ENCODE results near the gene COMMD2. TPM values are rescaled to one million over a fixed set of nuclear protein-coding genes. Genes with fewer than 3 reads are reported as not detected.

COMMD2 gene
- total and polyA plus RNA-seq, 2 donors, result 18.0 to 25.5 TPM

DNA sequence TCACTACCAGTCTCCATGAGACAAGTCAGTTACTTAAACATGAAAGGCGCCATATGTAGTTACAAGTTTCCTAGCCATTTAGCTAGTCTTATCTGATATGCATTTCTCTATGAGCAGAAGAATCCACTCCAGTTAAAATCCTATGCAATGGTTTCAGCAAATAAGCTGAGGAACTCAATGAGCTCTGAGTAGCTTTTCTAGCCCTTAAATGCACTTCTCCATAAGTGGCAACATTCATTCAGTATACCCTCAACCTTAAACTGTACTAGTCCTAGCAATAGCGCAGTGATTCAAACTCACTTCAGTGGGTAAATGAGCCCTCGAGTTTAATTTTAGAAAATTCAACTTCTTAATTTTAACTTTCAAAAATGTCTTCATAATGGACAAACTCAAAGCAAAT is 7.7 kb downstream of the COMMD2 start:
- Histone ChIP-seq H3K36me3 (ENCODE audit: control insufficient read depth in 2 of 2, insufficient read depth in 2 of 2, low read length in 1 of 2) (peaks cover 4 to 36% of the 10 kb centered on the region in 2 donors), H3K9me3 (ENCODE audit: control insufficient read depth in 2 of 2, insufficient read depth in 1 of 2, low read length in 1 of 2) (no peaks in the 10 kb centered on the region), H3K27ac (ENCODE audit: low read depth in 1 of 2, low read length in 1 of 2) (no peak overlapping the region), H3K4me1 (ENCODE audit: control insufficient read depth in 2 of 2, insufficient read depth in 2 of 2, low read length in 2 of 2) (no peaks in the 10 kb centered on the region), H3K4me3 (ENCODE audit: low read length in 2 of 2) (no peak overlapping the region), H3K27me3 (ENCODE audit: control insufficient read depth in 2 of 2, insufficient read depth in 1 of 2, low read length in 1 of 2) (no peaks in the 10 kb centered on the region)
- 99% methylated on average over 3 of the region's 3 CpGs for WGBS
- DNase-seq (ENCODE audit: low read depth in 6 of 9, low spot score in 9 of 9), result no peak

DNA sequence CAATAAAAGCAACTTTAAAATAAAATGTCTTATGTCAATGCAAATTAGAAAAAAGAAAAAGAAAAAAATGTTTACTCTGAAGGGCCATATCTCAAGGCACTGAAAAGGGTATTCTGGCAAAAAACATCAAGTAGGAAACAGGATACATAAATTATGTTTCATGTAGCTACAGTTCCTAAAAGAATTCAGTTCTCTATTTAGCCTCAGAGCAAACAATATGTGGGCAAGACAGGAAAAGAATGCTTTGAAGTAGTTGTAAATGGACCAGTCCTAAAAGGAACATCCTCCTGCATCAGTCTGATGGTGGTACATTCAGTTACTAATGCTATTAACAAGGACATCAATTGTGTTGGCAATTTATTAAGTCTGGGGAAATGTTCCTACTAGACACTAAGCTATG is 8.1 kb downstream of the COMMD2 start:
- DNase-seq (ENCODE audit: low read depth in 6 of 9, low spot score in 9 of 9), result no peak
- Histone ChIP-seq H3K27ac (ENCODE audit: low read depth in 1 of 2, low read length in 1 of 2) (no peak overlapping the region), H3K4me3 (ENCODE audit: low read length in 2 of 2) (no peak overlapping the region), H3K4me1 (ENCODE audit: control insufficient read depth in 2 of 2, insufficient read depth in 2 of 2, low read length in 2 of 2) (no peaks in the 10 kb centered on the region), H3K9me3 (ENCODE audit: control insufficient read depth in 2 of 2, insufficient read depth in 1 of 2, low read length in 1 of 2) (no peaks in the 10 kb centered on the region), H3K36me3 (ENCODE audit: control insufficient read depth in 2 of 2, insufficient read depth in 2 of 2, low read length in 1 of 2) (peaks cover 4 to 37% of the 10 kb centered on the region in 2 donors), H3K27me3 (ENCODE audit: control insufficient read depth in 2 of 2, insufficient read depth in 1 of 2, low read length in 1 of 2) (no peaks in the 10 kb centered on the region)

DNA sequence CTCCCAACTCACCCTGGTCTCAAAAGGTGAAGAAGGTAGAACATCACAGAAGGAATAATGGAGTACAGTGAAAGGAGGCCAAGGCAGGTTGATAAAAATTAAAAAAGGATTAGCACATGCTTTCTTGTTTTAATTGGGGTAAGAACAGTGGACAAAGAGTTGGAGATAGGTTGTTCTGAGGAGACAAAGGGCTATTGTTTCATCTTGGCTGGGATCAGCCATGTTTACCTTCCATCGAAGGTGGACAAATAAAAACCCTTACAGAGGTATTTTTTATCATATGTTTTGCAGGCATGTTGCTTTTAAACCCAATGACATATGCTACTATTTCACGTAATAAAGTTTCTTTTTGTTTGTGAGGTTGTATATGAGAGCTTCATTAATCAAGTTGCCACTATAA is 12.9 kb downstream of the COMMD2 start:
- Histone ChIP-seq H3K9me3 (ENCODE audit: control insufficient read depth in 2 of 2, insufficient read depth in 1 of 2, low read length in 1 of 2) (no peaks in the 10 kb centered on the region), H3K36me3 (ENCODE audit: control insufficient read depth in 2 of 2, insufficient read depth in 2 of 2, low read length in 1 of 2) (peaks cover 0 to 15% of the 10 kb centered on the region in 2 donors), H3K27ac (ENCODE audit: low read depth in 1 of 2, low read length in 1 of 2) (no peak overlapping the region), H3K27me3 (ENCODE audit: control insufficient read depth in 2 of 2, insufficient read depth in 1 of 2, low read length in 1 of 2) (no peaks in the 10 kb centered on the region), H3K4me1 (ENCODE audit: control insufficient read depth in 2 of 2, insufficient read depth in 2 of 2, low read length in 2 of 2) (no peaks in the 10 kb centered on the region), H3K4me3 (ENCODE audit: low read length in 2 of 2) (no peak overlapping the region)
- DNase-seq (ENCODE audit: low read depth in 6 of 9, low spot score in 9 of 9), result no peak
- 96% methylated on average over 2 of the region's 2 CpGs for WGBS

DNA sequence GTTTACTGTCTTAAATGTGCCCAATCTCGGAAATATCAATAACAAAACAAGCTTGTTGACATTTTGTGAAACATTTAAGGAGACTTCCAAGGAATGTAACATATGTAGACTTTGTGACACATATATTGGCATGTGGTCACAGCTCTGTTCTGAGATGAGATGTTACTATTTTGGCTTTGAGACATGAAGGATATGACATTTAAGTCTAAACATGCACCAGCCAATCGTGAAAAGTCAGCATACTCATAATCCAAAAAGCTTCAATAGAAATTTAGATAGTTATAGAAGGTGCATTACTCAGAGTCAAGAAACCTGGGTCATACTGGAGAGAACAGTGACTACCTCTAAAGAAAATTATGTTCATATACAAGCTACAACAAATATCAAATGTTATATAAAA is 13.4 kb downstream of the COMMD2 start:
- peaks cover 0 to 15% of the 10 kb centered on the region in 2 donors for H3K36me3 ChIP-seq (ENCODE audit: control insufficient read depth in 2 of 2, insufficient read depth in 2 of 2, low read length in 1 of 2)
- 94% methylated on average over 2 of the region's 2 CpGs for whole genome bisulfite sequencing

DNA sequence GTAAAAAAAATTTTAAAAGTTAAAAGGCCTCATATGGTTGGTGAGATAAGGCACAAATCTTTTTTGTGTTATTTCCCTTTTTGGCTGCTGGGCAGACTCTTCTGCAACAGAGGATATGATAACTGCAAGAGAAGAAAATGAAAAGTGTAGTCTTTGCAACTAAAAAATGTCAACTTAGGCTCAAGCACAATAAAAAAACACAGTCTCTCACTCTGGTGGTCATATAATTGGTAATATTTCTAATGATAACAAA is 15.4 kb downstream of the COMMD2 start:
- no peaks in the 10 kb centered on the region for H3K9me3 ChIP-seq (ENCODE audit: control insufficient read depth in 2 of 2, insufficient read depth in 1 of 2, low read length in 1 of 2)
- H3K27ac ChIP-seq (ENCODE audit: low read depth in 1 of 2, low read length in 1 of 2), result no peak overlapping the region
- no peaks in the 10 kb centered on the region for H3K27me3 ChIP-seq (ENCODE audit: control insufficient read depth in 2 of 2, insufficient read depth in 1 of 2, low read length in 1 of 2)
- peaks cover 0 to 12% of the 10 kb centered on the region in 2 donors for H3K36me3 ChIP-seq (ENCODE audit: control insufficient read depth in 2 of 2, insufficient read depth in 2 of 2, low read length in 1 of 2)
- DNase-seq (ENCODE audit: low read depth in 6 of 9, low spot score in 9 of 9), result no peak
- H3K4me1 ChIP-seq (ENCODE audit: control insufficient read depth in 2 of 2, insufficient read depth in 2 of 2, low read length in 2 of 2), result no peaks in the 10 kb centered on the region
- no peak overlapping the region for H3K4me3 ChIP-seq (ENCODE audit: low read length in 2 of 2)

More for the DNA sequence above, 13.4 kb downstream of the COMMD2 start:
- no peak for DNase-seq (ENCODE audit: low read depth in 6 of 9, low spot score in 9 of 9)
- Histone ChIP-seq H3K4me3 (ENCODE audit: low read length in 2 of 2) (no peak overlapping the region), H3K4me1 (ENCODE audit: control insufficient read depth in 2 of 2, insufficient read depth in 2 of 2, low read length in 2 of 2) (no peaks in the 10 kb centered on the region), H3K27me3 (ENCODE audit: control insufficient read depth in 2 of 2, insufficient read depth in 1 of 2, low read length in 1 of 2) (no peaks in the 10 kb centered on the region), H3K27ac (ENCODE audit: low read depth in 1 of 2, low read length in 1 of 2) (no peak overlapping the region), H3K9me3 (ENCODE audit: control insufficient read depth in 2 of 2, insufficient read depth in 1 of 2, low read length in 1 of 2) (no peaks in the 10 kb centered on the region)

DNA sequence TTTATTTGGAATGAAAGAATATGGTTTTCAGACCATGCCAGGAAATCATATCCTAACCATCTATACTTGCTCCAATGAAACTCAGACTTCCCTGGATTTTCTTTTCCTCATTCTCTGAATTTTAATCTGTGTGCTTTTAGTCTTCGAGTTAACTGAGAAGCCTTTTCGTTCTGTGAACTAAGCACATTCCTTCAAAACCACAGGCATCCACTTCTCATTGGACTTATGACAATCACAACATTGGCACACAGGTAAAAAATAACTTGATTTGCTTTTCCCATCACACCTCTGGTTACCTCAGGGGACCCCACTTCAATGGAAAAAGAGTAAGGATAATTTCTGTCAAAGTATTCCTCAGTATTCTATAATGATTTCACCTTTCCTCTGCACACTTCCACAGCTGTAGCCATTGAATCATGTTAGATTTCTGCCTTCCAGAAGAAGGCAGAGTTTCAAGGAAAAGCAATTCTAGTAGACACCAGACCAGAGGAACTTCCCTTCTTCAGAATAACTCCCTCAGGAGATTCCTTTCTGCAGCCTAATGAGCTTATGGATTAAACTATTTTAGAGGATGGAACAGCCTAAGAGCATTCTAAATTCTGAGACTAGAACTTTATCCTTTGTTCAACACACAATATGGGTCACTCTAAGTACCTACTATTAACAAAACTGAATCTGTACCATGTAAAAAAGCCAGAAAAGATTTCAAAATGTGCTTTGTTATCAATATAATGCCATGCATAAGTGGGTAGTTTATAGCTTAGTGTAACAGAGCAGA is 15.9 kb downstream of the COMMD2 start:
- no peak overlapping the region for H3K27ac ChIP-seq (ENCODE audit: low read depth in 1 of 2, low read length in 1 of 2)
- H3K27me3 ChIP-seq (ENCODE audit: control insufficient read depth in 2 of 2, insufficient read depth in 1 of 2, low read length in 1 of 2), result no peaks in the 10 kb centered on the region
- no peak for DNase-seq (ENCODE audit: low read depth in 6 of 9, low spot score in 9 of 9)
- H3K36me3 ChIP-seq (ENCODE audit: control insufficient read depth in 2 of 2, insufficient read depth in 2 of 2, low read length in 1 of 2), result peaks cover 0 to 12% of the 10 kb centered on the region in 2 donors
- H3K4me3 ChIP-seq (ENCODE audit: low read length in 2 of 2), result no peak overlapping the region
- 83% methylated on average over 2 of the region's 2 CpGs for WGBS
- no peaks in the 10 kb centered on the region for H3K4me1 ChIP-seq (ENCODE audit: control insufficient read depth in 2 of 2, insufficient read depth in 2 of 2, low read length in 2 of 2)
- no peaks in the 10 kb centered on the region for H3K9me3 ChIP-seq (ENCODE audit: control insufficient read depth in 2 of 2, insufficient read depth in 1 of 2, low read length in 1 of 2)

DNA sequence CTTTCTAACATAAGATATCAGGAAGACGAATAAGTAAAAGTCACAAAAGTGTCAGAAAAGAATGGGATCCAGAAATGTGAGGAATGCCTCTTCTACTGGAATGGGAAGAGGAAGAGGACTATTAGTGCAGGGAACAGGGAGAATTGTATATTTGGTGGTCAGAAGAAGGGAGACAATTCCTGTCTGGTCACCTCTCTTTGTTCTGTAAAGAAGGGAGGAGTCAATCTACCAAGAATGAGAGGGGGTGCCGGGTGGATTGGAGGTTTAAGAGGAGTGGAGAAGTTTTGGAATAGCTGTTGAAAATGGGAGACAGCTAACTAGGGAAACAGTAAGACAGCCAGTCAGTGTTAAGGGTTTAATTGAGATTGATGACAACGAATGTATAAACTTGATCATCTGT is 20.1 kb downstream of the COMMD2 start:
- Histone ChIP-seq H3K4me1 (ENCODE audit: control insufficient read depth in 2 of 2, insufficient read depth in 2 of 2, low read length in 2 of 2) (no peaks in the 10 kb centered on the region), H3K9me3 (ENCODE audit: control insufficient read depth in 2 of 2, insufficient read depth in 1 of 2, low read length in 1 of 2) (no peaks in the 10 kb centered on the region), H3K27ac (ENCODE audit: low read depth in 1 of 2, low read length in 1 of 2) (no peak overlapping the region), H3K4me3 (ENCODE audit: low read length in 2 of 2) (no peak overlapping the region), H3K36me3 (ENCODE audit: control insufficient read depth in 2 of 2, insufficient read depth in 2 of 2, low read length in 1 of 2) (no peaks in the 10 kb centered on the region), H3K27me3 (ENCODE audit: control insufficient read depth in 2 of 2, insufficient read depth in 1 of 2, low read length in 1 of 2) (no peaks in the 10 kb centered on the region)
- 96% methylated on average over 3 of the region's 3 CpGs for WGBS
- DNase-seq (ENCODE audit: low read depth in 6 of 9, low spot score in 9 of 9), result no peak

DNA sequence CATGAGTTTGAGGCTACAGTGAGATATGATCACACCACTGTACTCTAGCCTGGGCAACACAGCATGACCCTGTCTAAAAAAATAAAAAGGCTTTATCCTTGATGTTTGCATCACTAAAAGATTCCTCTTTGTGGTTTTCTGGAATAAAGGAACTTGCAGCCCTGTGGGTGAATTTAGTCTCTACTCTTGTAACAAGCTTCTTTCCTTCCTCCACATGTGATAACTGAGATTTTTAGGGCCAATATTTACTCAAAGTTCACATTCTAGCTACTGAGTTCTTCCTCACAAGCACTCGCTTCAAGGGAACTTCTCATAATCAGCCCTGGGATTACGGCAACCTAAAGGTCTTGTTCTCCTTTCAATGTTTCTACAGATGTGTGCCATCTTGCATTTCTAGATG is 24.6 kb downstream of the COMMD2 start:
- no peak overlapping the region for H3K27ac ChIP-seq (ENCODE audit: low read depth in 1 of 2, low read length in 1 of 2)
- H3K4me3 ChIP-seq (ENCODE audit: low read length in 2 of 2), result no peak overlapping the region
- no peaks in the 10 kb centered on the region for H3K4me1 ChIP-seq (ENCODE audit: control insufficient read depth in 2 of 2, insufficient read depth in 2 of 2, low read length in 2 of 2)
- no peaks in the 10 kb centered on the region for H3K27me3 ChIP-seq (ENCODE audit: control insufficient read depth in 2 of 2, insufficient read depth in 1 of 2, low read length in 1 of 2)
- no peaks in the 10 kb centered on the region for H3K36me3 ChIP-seq (ENCODE audit: control insufficient read depth in 2 of 2, insufficient read depth in 2 of 2, low read length in 1 of 2)
- 99% methylated on average over 2 of the region's 2 CpGs for WGBS
- H3K9me3 ChIP-seq (ENCODE audit: control insufficient read depth in 2 of 2, insufficient read depth in 1 of 2, low read length in 1 of 2), result no peaks in the 10 kb centered on the region
- no peak for DNase-seq (ENCODE audit: low read depth in 6 of 9, low spot score in 9 of 9)

DNA sequence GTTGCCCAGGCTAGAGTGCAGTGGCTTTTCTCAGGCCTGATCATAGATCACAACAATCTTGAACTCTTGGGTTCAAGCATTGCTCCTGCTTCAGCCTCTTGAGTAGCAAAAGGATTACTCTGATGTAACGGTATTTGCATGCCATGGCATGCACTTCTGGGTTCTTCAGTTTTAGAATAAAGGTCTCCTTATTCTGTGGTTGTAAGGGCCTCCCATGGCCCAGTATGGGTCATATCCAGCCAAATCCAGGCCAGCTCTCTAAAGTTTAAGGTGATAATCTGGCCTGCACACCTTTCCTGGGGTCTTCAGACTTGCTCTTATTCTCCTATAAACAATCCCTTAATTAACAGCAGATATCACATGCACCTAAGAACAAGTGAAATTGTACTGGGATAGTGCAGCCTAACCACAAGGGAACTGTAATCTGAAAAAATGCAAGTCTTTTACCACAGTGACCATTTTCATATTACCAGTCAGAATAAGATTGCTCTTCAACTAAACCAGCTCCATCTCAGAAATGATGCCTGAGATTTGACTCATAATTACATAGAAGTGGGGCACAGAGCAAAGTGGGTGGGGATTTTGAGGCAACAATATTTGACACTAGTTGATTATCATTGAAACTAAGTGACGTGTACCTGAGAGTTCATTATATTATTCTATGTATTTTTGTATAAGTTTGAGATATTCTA is 25.4 kb downstream of the COMMD2 start:
- WGBS, result 97% methylated on average over 2 of the region's 2 CpGs
- H3K36me3 ChIP-seq (ENCODE audit: control insufficient read depth in 2 of 2, insufficient read depth in 2 of 2, low read length in 1 of 2), result no peaks in the 10 kb centered on the region

More for the DNA sequence above, 25.4 kb downstream of the COMMD2 start:
- DNase-seq (ENCODE audit: low read depth in 6 of 9, low spot score in 9 of 9), result no peak
- Histone ChIP-seq H3K9me3 (ENCODE audit: control insufficient read depth in 2 of 2, insufficient read depth in 1 of 2, low read length in 1 of 2) (no peaks in the 10 kb centered on the region), H3K4me3 (ENCODE audit: low read length in 2 of 2) (no peak overlapping the region), H3K27ac (ENCODE audit: low read depth in 1 of 2, low read length in 1 of 2) (no peak overlapping the region), H3K4me1 (ENCODE audit: control insufficient read depth in 2 of 2, insufficient read depth in 2 of 2, low read length in 2 of 2) (no peaks in the 10 kb centered on the region), H3K27me3 (ENCODE audit: control insufficient read depth in 2 of 2, insufficient read depth in 1 of 2, low read length in 1 of 2) (no peaks in the 10 kb centered on the region)
